NT2/D1 (cell line): ENCODE results near the gene GPX4.

Source experiments
- SUZ12 ChIP-seq: IDR thresholded peaks from 2 replicates; pipeline ENCODE4 v1.6.1; 2011; ENCODE audit not compliant: insufficient read length, insufficient read depth; ENCODE audit errors: extremely low read depth
- YY1 ChIP-seq: IDR thresholded peaks from 2 replicates; pipeline ENCODE4 v1.6.1; 2011; ENCODE audit not compliant: insufficient read length, insufficient read depth
- ZNF274 ChIP-seq: IDR thresholded peaks from 2 replicates; pipeline ENCODE4 v1.6.1; 2011; ENCODE audit warnings: mild to moderate bottlenecking, low read depth, low read length

DNA sequence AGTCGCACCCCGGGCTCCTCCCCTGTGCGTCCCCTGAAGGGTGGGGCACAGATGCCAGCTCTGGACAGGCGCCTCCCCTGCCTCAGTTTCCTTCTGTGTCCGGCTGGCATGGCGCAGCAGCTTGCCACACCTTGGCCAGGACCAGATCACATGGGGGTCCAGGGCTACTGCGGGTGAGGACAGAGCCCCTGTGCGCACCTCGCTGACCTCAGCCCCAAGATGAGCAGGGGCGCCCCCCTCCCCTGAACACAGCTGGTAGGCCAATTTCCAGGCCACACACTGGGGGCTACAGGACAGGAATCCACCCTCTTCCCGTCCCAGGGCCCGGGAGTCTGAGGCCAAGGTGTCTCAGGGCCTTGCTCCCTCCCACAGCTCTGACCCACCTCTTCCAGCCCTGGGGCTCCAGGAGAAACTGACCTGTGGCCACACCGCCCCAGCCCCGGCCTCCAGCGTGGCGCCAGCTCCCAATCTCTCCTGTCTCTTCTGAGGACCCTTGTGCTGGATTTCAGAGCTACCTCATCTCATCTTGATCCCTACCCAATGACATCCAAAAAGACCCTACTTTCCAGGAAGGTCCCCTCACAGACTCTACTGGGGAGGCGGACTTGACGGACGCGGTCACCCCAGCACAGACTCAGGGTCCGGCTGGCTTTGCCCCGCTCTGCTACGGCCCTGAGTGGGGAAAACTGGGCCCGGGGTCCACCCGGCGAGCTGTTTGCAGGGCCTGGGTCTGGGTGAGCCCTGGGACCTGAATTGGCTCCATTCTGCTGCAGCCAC, 42.0 kb downstream of the GPX4 start:
- no peak for TF ChIP-seq YY1
- TF ChIP-seq ZNF274: no peak
- TF ChIP-seq SUZ12: no peak
